Measurements from ENCODE around the gene CCT8.

GRCh38 chr21:29084372-29084771 is 10.9 kb upstream of the CCT8 start:
- TF ChIP-seq CTCF (conservative IDR thresholded peaks at IDR 0.05) (no peak), ZFX (IDR thresholded peaks at IDR 0.05) (no peak)

Data from C4-2B (cell line).